Left forelimb (tissue), 1 donor: ENCODE data around the gene DNAJB6.

Experiments used
- DNase-seq: peaks from one replicate; pipeline ENCODE4 v3.0.0-alpha.2; 2018; ENCODE audit warnings: low spot score

The DNAJB6 gene

GRCh38 chr7:157428554-157428945 lies 91.7 kb downstream of the DNAJB6 start:
- DNase-seq: no peak

- no peak for DNase-seq
Measured at GRCh38 chr7:157429001-157429679, 92.3 kb downstream of the DNAJB6 start.

GRCh38 chr7:157429680-157430224 lies 92.9 kb downstream of the DNAJB6 start:
- DNase-seq: no peak

DNA sequence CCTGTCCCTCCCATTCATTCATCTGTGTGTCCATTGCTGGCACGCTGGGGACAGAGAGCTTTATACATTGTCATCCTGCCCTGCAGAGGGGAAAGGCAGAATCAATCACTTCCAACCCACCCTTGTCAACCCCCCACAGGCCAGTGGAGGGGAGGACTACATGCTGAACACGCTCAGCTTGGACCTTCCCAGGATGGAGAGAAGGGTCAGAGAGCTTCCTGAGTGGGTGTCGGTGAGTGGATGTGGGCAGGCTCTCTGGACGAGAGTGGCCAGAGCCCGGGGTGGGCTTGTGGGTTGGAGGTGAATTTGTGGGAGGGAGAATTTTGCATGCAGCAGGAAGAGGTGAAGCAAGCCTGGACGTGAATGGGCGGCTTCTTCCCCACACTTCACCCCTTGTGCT lies 93.9 kb downstream of the DNAJB6 start:
- DNase-seq: no peak

DNA sequence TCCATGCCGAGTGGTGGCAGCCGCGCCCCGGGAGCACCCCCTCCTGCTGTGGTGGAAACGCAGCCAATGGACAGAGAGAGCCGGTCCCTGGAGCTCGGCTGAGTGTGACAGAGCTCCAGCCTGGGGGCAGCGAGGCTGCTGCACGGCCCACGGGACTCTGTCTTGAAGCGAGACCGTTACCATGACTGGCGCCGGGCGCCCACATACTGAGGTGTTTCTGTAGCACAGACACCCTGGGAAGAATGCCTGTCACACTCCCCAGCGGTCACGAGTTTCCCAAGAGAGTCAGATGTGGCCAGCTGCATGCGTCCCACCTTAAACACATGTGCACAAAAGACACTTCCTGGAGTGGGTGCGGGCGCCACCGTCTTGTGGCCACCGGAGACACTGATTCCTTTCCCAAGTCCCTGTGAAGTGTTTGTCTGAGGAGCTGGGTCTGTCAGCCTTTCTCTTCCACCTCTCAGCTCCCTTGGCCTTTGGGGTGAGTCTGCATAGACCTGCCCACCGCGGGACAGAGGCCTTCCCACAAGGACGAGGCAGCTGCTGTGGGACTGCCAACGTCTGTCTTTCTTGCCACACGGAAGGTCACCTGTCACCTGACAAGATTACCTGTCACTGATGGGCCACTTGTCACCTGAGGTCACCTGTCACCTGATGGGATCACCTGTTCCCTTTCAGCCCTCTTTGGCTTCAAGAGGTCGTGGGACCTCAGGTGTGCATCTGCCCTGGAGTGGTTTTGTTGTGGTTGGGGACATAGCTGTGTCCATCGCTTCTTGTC lies 94.6 kb downstream of the DNAJB6 start:
- no peak for DNase-seq

- DNase-seq: peak; percentile 63
Measured at GRCh38 chr7:157431951-157432540, 95.2 kb downstream of the DNAJB6 start.

- DNase-seq: peak; percentile 65
Measured at GRCh38 chr7:157432541-157432956, 95.7 kb downstream of the DNAJB6 start.

- no peak for DNase-seq
Measured at GRCh38 chr7:157432957-157433576, 96.3 kb downstream of the DNAJB6 start.

DNA sequence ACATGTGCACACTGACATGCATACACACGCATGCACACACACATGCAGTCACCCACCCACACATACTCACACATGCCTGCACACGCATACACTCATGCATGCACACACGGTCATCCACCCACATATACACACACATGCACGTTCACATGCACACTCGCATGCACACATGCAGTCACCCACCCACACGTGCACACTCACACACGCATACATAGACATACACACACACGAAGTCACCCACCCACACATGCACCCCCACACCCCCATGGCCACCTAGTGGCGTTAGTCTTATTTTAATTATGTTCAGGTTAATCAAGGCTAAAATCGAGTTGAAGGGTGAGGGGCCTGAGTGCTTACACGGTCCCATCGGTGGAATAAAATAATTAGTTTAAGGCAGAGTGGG lies 96.8 kb downstream of the DNAJB6 start:
- DNase-seq: no peak

- DNase-seq: no peak
Measured at GRCh38 chr7:157434231-157434630, 97.4 kb downstream of the DNAJB6 start.

DNA sequence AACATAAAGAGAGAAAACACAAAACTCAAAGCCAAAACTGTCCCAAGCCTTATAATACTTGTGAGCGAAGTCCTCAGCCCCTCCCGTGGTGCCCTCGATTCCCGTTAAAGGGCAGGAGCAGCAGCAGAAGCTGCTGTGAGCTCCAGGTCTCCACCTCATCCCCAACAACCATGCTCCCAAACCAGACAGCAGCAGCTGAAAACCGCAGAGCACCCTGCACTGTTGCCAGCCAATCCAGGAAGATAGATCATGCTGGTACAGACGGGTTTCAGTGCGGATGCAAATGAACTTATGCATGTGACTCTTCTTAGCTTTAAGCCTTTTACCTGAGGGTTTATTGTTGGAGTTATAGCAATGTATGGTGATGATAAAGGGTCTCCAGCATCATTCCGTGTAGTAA lies 97.9 kb downstream of the DNAJB6 start:
- DNase-seq: no peak

- no peak for DNase-seq
Measured at GRCh38 chr7:157436076-157436475, 99.3 kb downstream of the DNAJB6 start.

DNA sequence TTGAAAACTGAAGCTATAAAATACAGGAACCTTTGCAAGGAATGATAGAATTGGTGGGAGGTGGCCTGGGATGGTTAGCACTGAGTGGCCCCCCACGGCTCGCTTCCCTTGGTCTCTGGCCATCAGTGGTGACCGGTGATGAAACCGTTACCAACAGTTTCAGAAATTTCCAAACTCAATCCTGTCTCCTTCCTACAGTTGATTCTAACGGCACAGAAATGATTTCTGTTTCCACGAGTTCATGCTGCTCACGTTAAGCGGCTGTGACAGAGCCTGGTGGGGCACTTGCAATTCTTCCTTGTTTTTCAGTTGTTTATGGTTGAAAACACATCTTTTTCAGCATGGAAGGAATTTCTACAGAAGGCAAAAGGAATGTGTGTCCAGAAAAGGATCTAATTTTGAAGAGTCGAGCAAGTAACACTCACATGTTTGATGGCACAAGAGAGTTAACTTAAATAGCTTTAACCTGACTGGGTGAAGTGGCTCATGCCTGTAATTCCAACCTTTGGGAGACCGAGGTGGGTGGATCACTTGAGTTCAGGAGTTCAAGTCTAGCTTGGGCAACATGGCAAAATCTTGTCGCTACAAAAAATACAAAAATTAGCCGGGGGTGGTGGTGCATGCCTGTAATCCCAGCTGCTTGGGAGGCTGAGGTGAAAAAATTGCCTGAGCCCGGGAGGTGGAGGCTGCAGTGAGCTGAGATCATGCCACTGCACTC lies 100.1 kb downstream of the DNAJB6 start:
- no peak for DNase-seq

DNA sequence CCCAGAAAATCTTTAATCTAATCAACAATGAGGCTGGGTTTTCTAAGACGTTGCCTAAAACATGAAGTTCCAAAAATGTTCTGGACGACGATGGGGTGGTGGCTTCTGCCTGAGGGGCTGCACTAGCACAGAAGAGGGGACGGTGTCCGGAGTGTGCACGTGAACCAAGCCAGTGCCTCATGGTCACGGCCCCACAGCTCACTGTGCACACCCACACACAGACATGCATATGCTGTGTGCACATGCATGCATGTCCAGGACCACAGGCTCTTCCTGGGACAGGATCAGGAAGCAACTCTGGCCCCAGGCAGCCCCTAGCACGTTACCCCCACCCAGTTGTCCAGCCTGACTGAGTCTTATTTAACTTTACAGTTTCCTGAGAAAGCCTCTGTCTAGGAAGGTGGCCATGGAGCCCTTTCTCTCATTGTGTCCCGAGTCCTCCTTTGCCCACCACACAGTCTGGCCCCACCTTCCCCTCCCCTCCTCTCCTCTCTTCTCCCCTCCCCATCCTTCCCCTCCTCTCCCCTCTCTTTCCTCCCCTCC lies 100.8 kb downstream of the DNAJB6 start:
- no peak for DNase-seq

- DNase-seq: no peak
Measured at GRCh38 chr7:157438121-157439025, 101.6 kb downstream of the DNAJB6 start.

DNA sequence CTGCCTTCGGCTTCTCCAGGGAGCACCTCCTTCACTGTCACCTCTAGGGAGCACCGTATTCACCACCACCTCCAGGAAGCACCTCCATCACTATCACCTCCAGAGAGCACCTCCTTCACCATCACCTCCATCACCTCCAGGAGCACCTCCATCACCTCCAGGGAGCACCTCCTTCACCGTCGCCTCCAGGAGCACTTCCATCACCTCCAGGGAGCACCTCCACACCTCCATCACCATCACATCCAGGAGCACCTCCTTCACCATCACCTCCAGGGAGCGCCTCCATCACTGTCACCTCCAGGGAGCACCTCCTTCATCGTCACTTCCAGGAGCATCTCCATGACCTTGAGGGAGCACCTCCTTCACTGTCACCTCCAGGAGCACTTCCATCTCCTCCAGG lies 102.3 kb downstream of the DNAJB6 start:
- no peak for DNase-seq

GRCh38 chr7:157439761-157440160 lies 103.0 kb downstream of the DNAJB6 start:
- DNase-seq: no peak

DNA sequence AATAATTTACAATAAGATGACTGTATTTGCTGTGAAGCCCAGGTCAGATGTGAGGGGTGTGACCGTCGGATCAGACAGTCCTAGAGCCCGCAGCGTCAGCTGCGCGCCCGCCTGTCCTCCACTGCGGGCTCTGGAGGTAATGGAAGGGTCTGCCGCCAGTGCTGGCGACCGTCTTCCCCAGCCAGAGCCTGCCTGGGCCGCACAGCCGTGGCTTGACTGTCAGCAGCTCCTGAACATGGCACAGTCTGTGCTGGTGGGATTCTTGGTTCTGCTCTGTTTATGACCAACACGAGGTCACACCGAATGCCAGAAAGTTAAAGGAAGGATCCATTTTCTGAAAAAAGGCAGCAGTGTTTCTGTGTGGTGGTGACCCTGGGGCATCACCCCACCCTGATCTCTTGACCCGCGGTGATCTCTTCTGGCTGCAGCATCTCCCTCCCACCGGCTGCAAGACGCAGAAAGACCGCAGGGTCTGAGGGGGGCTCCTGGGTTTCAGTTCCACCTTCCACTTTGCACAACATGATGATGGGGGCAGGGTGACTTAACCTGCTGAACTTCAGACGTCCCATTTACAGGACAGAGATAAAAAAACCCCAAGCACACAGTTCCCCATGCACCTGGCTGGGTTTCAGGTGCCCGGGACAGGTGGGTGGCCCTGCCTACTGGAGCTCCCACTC lies 103.7 kb downstream of the DNAJB6 start:
- no peak for DNase-seq

DNA sequence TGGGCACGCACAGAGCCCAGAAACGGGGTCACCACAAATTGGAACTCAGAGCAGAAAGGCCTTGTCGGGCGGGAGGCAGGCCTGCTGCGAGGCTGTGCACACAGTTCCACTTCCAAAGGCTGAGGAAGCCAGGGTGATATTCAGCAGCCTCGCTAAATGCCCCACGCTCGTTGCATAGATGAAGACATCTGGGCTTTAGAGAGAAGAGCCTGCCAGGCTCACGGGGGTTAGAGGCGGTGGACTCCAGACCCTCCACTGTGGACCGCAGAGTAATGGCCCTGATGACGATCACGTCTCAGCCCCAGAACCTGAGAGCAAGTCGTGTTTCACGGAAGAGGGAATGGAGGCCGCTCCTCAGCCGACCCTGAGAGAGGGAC lies 104.2 kb downstream of the DNAJB6 start:
- no peak for DNase-seq

- no peak for DNase-seq
Measured at GRCh38 chr7:157442456-157442855, 105.7 kb downstream of the DNAJB6 start.
